ACHN (cell line): ENCODE measurements around the gene APOBEC3G.

ENCODE experiments used
- DNase-seq: peaks from one replicate; pipeline ENCODE4 v3.0.0-alpha.2; 2015
- in situ Hi-C: cut with HindIII; loops from 2 replicates; pipeline ENCODE4 v1.10.0; 2017; ENCODE audit warnings: low sequenced_read_pairs, low pct_ligation_motif_present, low pct_unique_long_range_greater_than_20kb

APOBEC3G gene

GRCh38 chr22:39087881-39088684, 11.0 kb downstream of the APOBEC3G start:
- in situ Hi-C loops = no loop called here
- DNase-seq = no peak

- no peak for DNase-seq
- in situ Hi-C loops = no loop called here
Measured at GRCh38 chr22:39088685-39089032, 11.6 kb downstream of the APOBEC3G start.

GRCh38 chr22:39089928-39090327, 12.9 kb downstream of the APOBEC3G start:
- no peak for DNase-seq
- in situ Hi-C loops = no loop called here

DNA sequence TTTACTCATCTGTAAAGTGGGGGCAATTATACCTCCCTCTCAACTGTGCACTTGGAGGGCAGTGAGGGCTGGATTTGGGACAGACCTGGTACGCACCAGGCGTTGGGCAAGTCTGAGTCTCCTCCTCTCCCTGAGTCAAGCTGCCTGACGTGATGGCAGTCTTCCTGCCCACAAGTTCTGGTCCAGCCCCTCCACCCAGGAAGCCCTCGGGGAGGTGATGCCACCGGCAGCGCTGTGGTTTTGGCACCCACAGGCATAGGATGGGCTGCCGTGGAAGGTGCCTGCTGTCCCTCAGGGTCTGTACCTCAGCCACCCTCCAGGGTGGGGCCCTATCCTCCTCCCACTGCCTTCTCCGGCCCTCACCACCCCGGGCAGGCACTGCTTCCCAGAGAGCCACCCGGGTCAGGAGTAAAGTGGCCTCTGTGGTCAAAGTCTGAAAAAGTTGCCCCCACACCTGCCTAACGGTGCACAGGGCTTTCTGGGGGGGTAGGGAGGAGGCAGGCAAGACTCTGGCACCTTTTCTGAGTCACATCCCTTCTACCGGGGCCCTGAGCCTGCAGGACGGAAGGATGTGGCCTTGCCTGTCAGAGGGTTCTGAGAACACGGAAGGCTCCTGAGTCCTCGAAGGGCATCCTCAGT, 13.5 kb downstream of the APOBEC3G start:
- in situ Hi-C loops = no loop called here
- no peak for DNase-seq

GRCh38 chr22:39091126-39092081, 14.3 kb downstream of the APOBEC3G start:
- in situ Hi-C loops = no loop called here
- DNase-seq = no peak

DNA sequence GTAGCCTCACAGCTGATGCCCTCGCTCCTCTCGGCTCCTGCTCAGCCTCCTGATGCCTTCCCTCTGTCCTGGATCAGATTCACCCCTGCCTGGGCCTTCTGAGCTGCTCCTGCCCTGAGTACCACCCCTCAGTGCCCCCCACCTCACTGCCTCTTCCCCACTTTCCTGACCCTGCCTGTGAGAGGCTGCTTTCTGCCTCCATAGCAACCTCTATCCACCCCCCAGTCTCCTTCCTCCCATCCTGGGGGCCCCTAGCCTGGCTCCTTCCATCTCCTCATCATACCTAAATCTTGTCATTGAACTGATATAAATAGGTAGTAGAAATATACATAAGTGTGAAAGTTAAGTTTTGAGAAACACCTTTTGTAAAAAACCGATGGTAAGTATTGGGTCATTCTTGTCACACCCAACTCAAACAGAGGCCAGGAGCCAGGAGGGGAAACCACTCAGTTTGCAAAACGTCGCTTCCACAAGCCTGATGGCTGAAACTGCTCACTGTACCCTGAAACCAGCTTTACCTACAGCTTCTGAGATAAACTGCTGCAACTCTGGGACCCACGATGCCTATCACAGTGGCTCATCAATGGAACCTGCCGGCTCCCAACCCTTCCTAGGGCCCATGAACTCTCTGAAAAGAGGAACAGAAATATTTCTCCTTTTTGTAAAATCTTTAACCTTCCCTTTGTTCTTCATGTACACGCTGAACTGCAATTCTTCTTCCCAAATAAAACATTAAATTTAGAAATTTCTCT, 15.2 kb downstream of the APOBEC3G start:
- in situ Hi-C loops = no loop called here
- no peak for DNase-seq

DNA sequence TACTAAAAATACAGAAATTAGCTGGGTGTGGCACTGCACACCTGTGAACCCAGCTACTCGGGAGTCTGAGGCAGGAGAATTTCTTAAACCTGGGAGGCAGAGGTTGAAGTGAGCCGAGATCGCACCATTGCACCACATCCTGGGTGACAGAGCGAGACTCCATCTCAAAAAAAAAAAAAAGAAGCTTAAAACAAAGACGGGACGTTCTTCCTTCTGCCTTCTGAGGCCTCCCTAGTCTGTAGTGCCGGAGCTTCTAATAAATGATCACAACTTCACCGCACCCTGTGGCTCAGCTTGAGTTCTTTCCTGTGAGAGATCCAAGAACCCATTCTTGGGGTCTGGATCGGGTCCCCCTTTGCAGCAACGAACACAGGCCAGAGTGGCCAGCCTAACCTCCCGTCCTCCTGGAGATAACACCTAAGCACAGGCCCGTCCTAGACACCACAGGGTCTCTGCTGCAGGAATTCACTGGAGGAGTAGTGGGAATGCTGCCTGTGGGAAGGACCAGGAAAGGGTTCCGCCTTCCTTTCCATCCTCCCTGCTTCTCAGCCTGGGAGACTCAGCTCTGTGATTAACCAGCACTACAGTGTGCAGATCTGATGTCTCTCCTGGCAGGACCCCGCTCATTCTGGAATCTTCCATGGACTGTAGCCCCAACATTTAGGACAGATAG, 17.8 kb downstream of the APOBEC3G start:
- no peak for DNase-seq
- in situ Hi-C loops = no loop called here

GRCh38 chr22:39095971-39096370, 18.9 kb downstream of the APOBEC3G start:
- no peak for DNase-seq
- in situ Hi-C loops = no loop called here

DNA sequence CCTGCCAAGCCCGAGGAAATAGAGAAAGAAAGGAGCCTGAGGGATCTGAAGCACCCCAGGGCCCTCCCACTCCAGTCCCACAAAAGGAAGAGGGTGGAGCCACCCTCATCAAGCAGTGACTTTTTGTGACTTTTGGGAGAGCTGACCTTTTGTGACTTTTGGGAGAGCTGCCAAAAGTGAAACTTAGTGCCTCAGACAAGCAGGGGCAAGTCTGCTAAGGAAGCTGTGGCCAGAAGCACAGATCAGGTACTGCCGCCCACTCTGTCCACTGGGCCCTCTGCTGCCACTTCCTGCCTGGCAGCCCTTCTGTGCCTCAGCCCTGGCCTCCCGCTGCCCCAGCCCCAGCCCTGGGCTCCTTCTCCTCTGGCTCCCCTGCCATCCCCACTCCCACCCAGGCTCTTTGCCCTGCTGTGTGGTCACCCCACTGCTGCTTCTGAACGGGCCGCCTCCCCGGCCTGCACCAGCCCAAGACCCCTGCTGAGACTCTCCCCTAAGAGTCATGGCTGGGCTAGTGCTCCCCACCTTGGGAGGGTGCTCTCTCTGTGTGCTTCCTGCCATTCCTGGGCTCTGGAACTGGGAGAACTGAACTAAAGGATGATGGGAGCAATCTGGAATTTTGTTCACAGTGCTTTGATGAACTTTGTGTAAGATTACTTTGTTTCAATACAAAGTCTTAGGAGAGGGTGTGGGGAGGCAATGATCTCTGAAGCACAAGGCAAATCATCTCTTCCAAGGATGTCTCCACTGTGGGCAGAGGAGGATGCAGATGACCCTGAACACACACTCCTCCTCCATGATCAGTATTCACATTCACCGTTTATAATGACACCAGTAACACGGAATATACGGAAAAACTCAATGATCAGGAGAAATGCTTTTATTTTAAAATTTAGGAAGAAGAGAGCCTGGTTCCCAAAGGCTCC, 20.3 kb downstream of the APOBEC3G start, which contains the start of gene APOBEC3H:
APOBEC3H (plus strand) TSS at position 147 of the 923 bp plus-strand sequence. CDS start 3,035 bp downstream, outside the sequence.
- in situ Hi-C loops = no loop called here
- DNase-seq = peak; percentile 8

- no peak for DNase-seq
- in situ Hi-C loops = no loop called here
Measured at GRCh38 chr22:39098026-39098425, 21.0 kb downstream of the APOBEC3G start.

GRCh38 chr22:39098576-39098975, 21.5 kb downstream of the APOBEC3G start:
- in situ Hi-C loops = no loop called here
- no peak for DNase-seq

GRCh38 chr22:39101226-39101625, 24.2 kb downstream of the APOBEC3G start:
- DNase-seq = no peak
- in situ Hi-C loops = no loop called here

DNA sequence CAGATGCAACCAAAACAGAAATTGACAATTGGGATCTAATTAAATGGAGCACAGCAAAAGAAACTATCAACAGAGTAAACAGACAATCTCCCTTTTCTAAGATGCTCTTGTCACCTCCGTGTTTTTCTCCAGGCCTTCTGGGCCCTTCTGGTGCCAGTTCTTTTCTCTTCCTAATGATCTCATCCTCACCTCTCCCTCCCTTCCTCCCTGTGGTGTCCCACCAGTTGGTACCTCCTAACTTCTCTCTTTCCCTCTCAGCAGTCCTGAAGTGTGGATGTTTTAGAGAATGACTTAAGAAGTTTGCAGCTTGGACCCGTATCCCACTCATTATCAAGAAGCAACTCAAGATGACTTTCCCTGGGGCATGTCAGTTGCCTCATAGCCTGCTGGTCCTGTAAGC, 26.4 kb downstream of the APOBEC3G start:
- in situ Hi-C loops = no loop called here
- DNase-seq = no peak

- no peak for DNase-seq
- in situ Hi-C loops = no loop called here
Measured at GRCh38 chr22:39106326-39106725, 29.3 kb downstream of the APOBEC3G start.

GRCh38 chr22:39108487-39108886, 31.4 kb downstream of the APOBEC3G start:
- in situ Hi-C loops = no loop called here
- DNase-seq = no peak

DNA sequence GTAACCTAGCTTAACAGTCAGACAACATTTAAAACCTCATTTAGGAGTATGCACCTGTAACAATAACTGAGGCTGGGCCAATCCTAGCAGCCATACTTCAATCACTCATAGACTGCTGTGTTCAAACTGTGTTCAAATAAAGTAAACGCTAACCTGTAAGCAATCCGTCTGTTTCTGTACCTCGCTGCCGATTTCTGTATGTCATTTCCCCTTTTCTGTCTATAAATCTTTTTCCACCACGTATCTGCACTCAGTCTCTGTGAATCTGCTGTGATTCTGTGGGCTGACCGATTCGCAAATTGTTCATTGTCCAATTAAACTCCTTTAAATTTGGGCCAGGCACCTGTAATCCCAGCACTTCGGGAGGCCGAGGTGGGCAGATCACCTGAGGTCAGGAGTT, 32.3 kb downstream of the APOBEC3G start:
- in situ Hi-C loops = no loop called here
- no peak for DNase-seq
